SKM-1 treated with dmso at 0.1 percent for 144 hours (cell line): ENCODE measurements around the gene TLR4.

Experiments
- DNase-seq: peaks from one replicate; lab custom pipeline; 2025; ENCODE audit not compliant: unreplicated experiment; lab: John Stamatoyannopoulos, UW

Gene TLR4

GRCh38 chr9:117704024-117704575 is at the start of gene TLR4:
Gene TLR4 (plus strand): TSS chr9:117704403. CDS start chr9:117704473, 70 bp downstream.
- DNase-seq: peak; percentile 97

GRCh38 chr9:117656002-117656401 is 48.2 kb upstream of the TLR4 start:
- no peak for DNase-seq

- DNase-seq: no peak
Measured at GRCh38 chr9:117662651-117663050, 41.6 kb upstream of the TLR4 start.

GRCh38 chr9:117664419-117664818 is 39.8 kb upstream of the TLR4 start:
- no peak for DNase-seq

- DNase-seq: no peak
Measured at GRCh38 chr9:117665601-117666385, 38.4 kb upstream of the TLR4 start.

- no peak for DNase-seq
Measured at GRCh38 chr9:117671468-117671867, 32.7 kb upstream of the TLR4 start.

GRCh38 chr9:117672369-117672768 is 31.8 kb upstream of the TLR4 start:
- no peak for DNase-seq

- DNase-seq: no peak
Measured at GRCh38 chr9:117677572-117677971, 26.6 kb upstream of the TLR4 start.

GRCh38 chr9:117678871-117679270 is 25.3 kb upstream of the TLR4 start:
- DNase-seq: no peak

GRCh38 chr9:117679416-117679815 is 24.8 kb upstream of the TLR4 start:
- no peak for DNase-seq

- no peak for DNase-seq
Measured at GRCh38 chr9:117681888-117682287, 22.3 kb upstream of the TLR4 start.

GRCh38 chr9:117682955-117683710 is 21.1 kb upstream of the TLR4 start:
- DNase-seq: no peak

- DNase-seq: no peak
Measured at GRCh38 chr9:117687532-117687931, 16.7 kb upstream of the TLR4 start.

GRCh38 chr9:117691367-117691766 is 12.8 kb upstream of the TLR4 start:
- DNase-seq: no peak

GRCh38 chr9:117696154-117696553 is 8.0 kb upstream of the TLR4 start:
- DNase-seq: peak; percentile 78

GRCh38 chr9:117697046-117697445 is 7.2 kb upstream of the TLR4 start:
- DNase-seq: peak; percentile 30

- DNase-seq: no peak
Measured at GRCh38 chr9:117703537-117703936, 666 bp upstream of the TLR4 start.

GRCh38 chr9:117704597-117704996 is 394 bp downstream of the TLR4 start:
- DNase-seq: no peak

GRCh38 chr9:117705386-117705785 is 1.2 kb downstream of the TLR4 start:
- no peak for DNase-seq

GRCh38 chr9:117706421-117707116 is 2.4 kb downstream of the TLR4 start:
- no peak for DNase-seq

- no peak for DNase-seq
Measured at GRCh38 chr9:117707561-117707960, 3.4 kb downstream of the TLR4 start.
